ENCODE data around the gene MUC3A. TPM values are rescaled to one million over a fixed set of nuclear protein-coding genes. Genes with fewer than 3 reads are reported as not detected.

The MUC3A gene
- not detected in 2 replicates for total RNA-seq

GRCh38 chr7:100949227-100949932 is at the start of gene MUC3A:
MUC3A (plus strand) TSS chr7:100949534; CDS start chr7:100949625, 91 bp downstream.

DNA sequence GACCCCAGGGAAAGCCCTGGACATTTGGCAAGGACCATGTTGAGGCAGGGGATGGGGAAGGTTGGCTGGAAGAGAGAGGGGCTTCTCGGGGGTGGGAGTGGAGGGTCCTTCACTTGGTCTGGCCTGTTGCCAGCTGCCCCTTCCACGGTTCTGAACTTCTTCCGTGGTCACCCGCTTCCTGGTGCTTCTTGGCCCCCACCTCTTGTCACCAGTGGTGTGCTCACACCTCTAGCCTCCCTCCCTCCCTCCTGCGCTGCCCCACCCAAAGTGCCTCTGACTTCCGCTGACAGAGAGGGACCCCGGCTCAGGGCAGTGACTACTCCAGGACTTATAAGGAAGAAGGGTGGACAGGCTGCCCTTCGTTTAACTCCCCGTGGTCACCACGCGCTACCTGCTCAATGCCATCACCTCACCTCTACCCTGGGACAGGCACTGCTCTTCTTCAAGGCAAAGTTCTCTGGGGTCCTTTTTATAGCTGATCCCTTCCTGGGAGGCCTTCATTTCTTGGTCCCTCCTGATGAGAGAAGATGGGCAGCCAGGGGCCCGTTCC is 19.8 kb downstream of the MUC3A start, which contains the start of gene MUC12:
MUC12 (plus strand) TSS at position 500 of the 550 bp plus-strand sequence. CDS start 58 bp downstream, outside the sequence.

Other genes starting within 250 kb of the MUC3A start
- 27.6 and 27.9 TPM in 2 replicates for gene POP7, start 243.4 kb upstream of the MUC3A start, total RNA-seq
- gene EPO, start 229.1 kb upstream of the MUC3A start, total RNA-seq = not detected in 2 replicates
- not detected in 2 replicates for gene ZAN, start 215.9 kb upstream of the MUC3A start, total RNA-seq
- 57.0 and 69.2 TPM in 2 replicates for gene EPHB4, start 122.0 kb upstream of the MUC3A start, total RNA-seq
- 12.2 and 14.3 TPM in 2 replicates for gene SLC12A9, start 96.8 kb upstream of the MUC3A start, total RNA-seq
- gene TRIP6, start 82.1 kb upstream of the MUC3A start, total RNA-seq = 46.9 and 54.3 TPM in 2 replicates
- gene SRRT, start 74.4 kb upstream of the MUC3A start, total RNA-seq = 28.2 and 46.3 TPM in 2 replicates
- gene UFSP1, start 59.8 kb upstream of the MUC3A start, total RNA-seq = 6.4 and 8.6 TPM in 2 replicates
- 0.30 and 0.74 TPM in 2 replicates for gene ACHE, start 53.6 kb upstream of the MUC3A start, total RNA-seq
- gene MUC12, start 20.0 kb downstream of the MUC3A start, total RNA-seq = 0.60 and 1.2 TPM in 2 replicates
- not detected in 2 replicates for gene MUC17, start 70.5 kb downstream of the MUC3A start, total RNA-seq
- 14.3 and 36.2 TPM in 2 replicates for gene TRIM56, start 135.9 kb downstream of the MUC3A start, total RNA-seq
- 2,093 and 7,246 TPM in 2 replicates for gene SERPINE1, start 177.6 kb downstream of the MUC3A start, total RNA-seq
- gene AP1S1, start 204.9 kb downstream of the MUC3A start, total RNA-seq = 162 and 177 TPM in 2 replicates
- gene VGF, start 216.0 kb downstream of the MUC3A start, total RNA-seq = 3.0 and 20.7 TPM in 2 replicates
- gene NAT16, start 230.8 kb downstream of the MUC3A start, total RNA-seq = not detected in 2 replicates

All from smooth muscle cell of the umbilical artery (primary cell).